GM12891 (cell line): ENCODE results near the gene LCE3D.

Experiments used
- DNase-seq: peaks from one replicate; pipeline ENCODE4 v3.0.0; 2011; ENCODE audit warnings: low spot score; ENCODE audit not compliant: insufficient read length
- FAIRE-seq: peaks from 2 replicates; lab custom pipeline; 2011; peaks lifted over from hg19 to GRCh38; lab: Jason Lieb, UNC
- PAX5 ChIP-seq: IDR thresholded peaks from 2 replicates; pipeline ENCODE4 v1.6.1; 2011; ENCODE audit warnings: low read length, moderate library complexity, mild to moderate bottlenecking; ENCODE audit not compliant: insufficient read depth, severe bottlenecking
- POLR2A ChIP-seq: IDR thresholded peaks from 2 replicates; pipeline ENCODE4 v1.6.1; 2011; ENCODE audit warnings: low read depth, low read length, control low read depth
- POLR2AphosphoS5 ChIP-seq: IDR thresholded peaks from 2 replicates; pipeline ENCODE4 v1.6.1; 2011; ENCODE audit warnings: low read depth, low read length, control low read depth
- POU2F2 ChIP-seq: IDR thresholded peaks from 2 replicates; pipeline ENCODE4 v1.6.1; 2011; ENCODE audit warnings: low read depth, mild to moderate bottlenecking, control low read depth, low read length, moderate library complexity
- SPI1 ChIP-seq: IDR thresholded peaks from 2 replicates; pipeline ENCODE4 v1.6.1; 2011; ENCODE audit warnings: low read depth, low read length, control low read depth
- TAF1 ChIP-seq: IDR thresholded peaks from 2 replicates; pipeline ENCODE4 v1.6.1; 2011; ENCODE audit warnings: low read depth, low read length, control low read depth

Gene LCE3D

GRCh38 chr1:152535774-152536173 is 44.5 kb downstream of the LCE3D start:
- FAIRE-seq: no peak
- TF ChIP-seq PAX5 (no peak), POU2F2 (no peak), POLR2AphosphoS5 (no peak), SPI1 (no peak), POLR2A (no peak), TAF1 (no peak)
- DNase-seq: no peak

GRCh38 chr1:152533327-152533938 is 46.9 kb downstream of the LCE3D start:
- TF ChIP-seq POLR2A: no peak
- TF ChIP-seq POU2F2: no peak
- no peak for TF ChIP-seq POLR2AphosphoS5
- TF ChIP-seq SPI1: no peak
- TF ChIP-seq PAX5: no peak
- FAIRE-seq: no peak
- no peak for DNase-seq
